ENCODE results near the gene NR1H4.
"Not testable (repeated sequence)": the region's sequence is repeated elsewhere in the genome, so short reads cannot be mapped to it uniquely, and the experiment has no call there.

- not testable (repeated sequence) for TF ChIP-seq CTCF, POLR2A (IDR thresholded peaks at IDR 0.05)
Observed at GRCh38 chr12:100602997-100603396, 129.3 kb downstream of the NR1H4 start.
